B cell (primary cell): ENCODE data around the gene PRKCB.

Experiments used
- CTCF ChIP-seq: fragments of 200-600 bp; IDR thresholded peaks from one replicate; pipeline ENCODE4 v1.8.0; 2022; ENCODE audit warnings: antibody characterized with exemption, mild to moderate bottlenecking
- EZH2 ChIP-seq: IDR thresholded peaks from 2 replicates; pipeline ENCODE4 v1.6.1; 2012; ENCODE audit warnings: borderline replicate concordance, low read depth, mild to moderate bottlenecking, moderate library complexity, low read length; ENCODE audit not compliant: insufficient read depth, poor library complexity, severe bottlenecking

- TF ChIP-seq CTCF (no peak), EZH2 (no peak)
These were observed 233.3 kb downstream of the PRKCB start for GRCh38 chr16:24069036-24069590.
